NCI-H524 (cell line): ENCODE results near the gene INPP5F.
A peak's percentile ranks its signal among the peaks of the same experiment; 100 is the strongest.

ENCODE experiments used
- DNase-seq, 2 experiments: peaks; one replicate each; lab custom pipeline; 2025; lab: John Stamatoyannopoulos, UW

Gene INPP5F

DNA sequence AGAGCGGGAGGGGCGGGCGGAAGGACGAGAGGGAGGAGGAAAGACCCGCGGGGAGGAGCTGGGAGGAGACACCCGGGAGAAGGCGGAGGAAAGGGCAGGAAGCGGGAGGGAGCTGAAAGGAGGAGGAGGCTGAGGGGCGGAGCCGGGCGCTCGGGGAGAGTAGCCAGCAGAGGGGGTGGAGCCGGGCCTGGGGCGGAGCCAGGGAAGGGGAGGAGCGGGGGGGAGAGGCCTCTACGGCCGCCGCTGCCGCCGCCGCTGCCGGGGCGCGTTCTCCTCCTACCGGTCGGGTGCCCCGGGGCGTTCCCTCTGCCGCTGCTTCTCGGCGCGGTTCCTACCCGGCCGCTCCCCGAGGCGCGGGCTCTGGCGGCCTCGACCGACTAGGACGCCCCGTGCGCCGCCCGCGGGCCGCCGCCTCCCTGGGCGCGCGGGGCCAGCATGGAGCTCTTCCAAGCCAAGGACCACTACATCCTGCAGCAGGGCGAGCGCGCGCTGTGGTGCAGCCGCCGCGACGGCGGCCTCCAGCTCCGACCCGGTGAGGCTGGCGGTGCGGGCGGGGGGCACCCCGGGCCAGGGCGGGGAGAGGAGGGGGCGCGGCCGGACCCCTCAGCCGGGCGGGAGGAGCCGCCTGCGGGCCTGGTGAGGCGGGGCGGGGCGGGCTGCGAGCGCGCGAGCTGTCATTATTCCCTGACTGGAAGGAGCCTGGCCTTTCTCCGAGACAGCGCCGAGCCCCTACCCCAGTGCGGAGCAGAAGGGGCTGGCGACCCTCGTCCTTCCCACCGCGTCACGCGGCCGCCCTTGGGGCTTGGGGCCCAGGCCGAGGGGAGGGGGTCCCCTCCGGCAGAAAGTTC lies at the start of gene INPP5F:
Gene INPP5F (plus strand): TSS at position 223 of the 848 bp plus-strand sequence. CDS start 213 bp downstream, at position 436.
- DNase-seq, result peak; percentile 78 to 79

- DNase-seq, result no peak
Observed at GRCh38 chr10:119677126-119677525, 48.7 kb upstream of the INPP5F start.

GRCh38 chr10:119677904-119678755 lies 47.7 kb upstream of the INPP5F start:
- DNase-seq, result no peak

GRCh38 chr10:119679480-119679829 lies 46.4 kb upstream of the INPP5F start:
- no peak for DNase-seq

- no peak for DNase-seq
Observed at GRCh38 chr10:119680050-119680449, 45.8 kb upstream of the INPP5F start.

GRCh38 chr10:119680650-119681081 lies 45.2 kb upstream of the INPP5F start:
- no peak for DNase-seq

- DNase-seq, result peak in 1 of 2 experiments; percentile 42
Observed at GRCh38 chr10:119686465-119687191, 39.2 kb upstream of the INPP5F start.

GRCh38 chr10:119687192-119688032 lies 38.4 kb upstream of the INPP5F start:
- no peak for DNase-seq

- peak in 1 of 2 experiments; percentile 14 for DNase-seq
Observed at GRCh38 chr10:119688033-119688508, 37.8 kb upstream of the INPP5F start.

- DNase-seq, result no peak
Observed at GRCh38 chr10:119689016-119689580, 36.8 kb upstream of the INPP5F start.

DNA sequence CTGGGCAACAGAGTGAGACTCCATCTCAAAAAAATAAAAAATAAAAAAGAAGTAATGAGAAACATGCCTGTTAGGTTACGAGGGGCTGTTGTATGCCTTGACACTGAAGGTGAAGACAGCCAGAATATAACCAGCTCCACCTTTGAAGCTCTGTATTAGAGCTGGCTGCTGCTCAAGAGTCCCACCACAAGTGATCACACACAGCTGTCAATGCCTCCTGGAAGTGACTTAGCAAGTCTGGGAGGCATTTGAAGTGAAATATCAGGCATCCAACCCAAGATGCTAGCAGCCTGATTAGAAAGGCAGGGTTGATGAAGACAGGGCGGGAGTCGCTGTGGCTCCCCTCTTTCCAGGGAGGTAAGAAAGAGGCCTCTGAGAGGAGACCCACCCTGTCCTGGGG lies 34.1 kb upstream of the INPP5F start:
- peak in 1 of 2 experiments; percentile 2 for DNase-seq

GRCh38 chr10:119693262-119693957 lies 32.4 kb upstream of the INPP5F start:
- no peak for DNase-seq

- no peak for DNase-seq
Observed at GRCh38 chr10:119694608-119695007, 31.2 kb upstream of the INPP5F start.

- no peak for DNase-seq
Observed at GRCh38 chr10:119700321-119700954, 25.4 kb upstream of the INPP5F start.

GRCh38 chr10:119701861-119702260 lies 24.0 kb upstream of the INPP5F start:
- DNase-seq, result no peak

DNA sequence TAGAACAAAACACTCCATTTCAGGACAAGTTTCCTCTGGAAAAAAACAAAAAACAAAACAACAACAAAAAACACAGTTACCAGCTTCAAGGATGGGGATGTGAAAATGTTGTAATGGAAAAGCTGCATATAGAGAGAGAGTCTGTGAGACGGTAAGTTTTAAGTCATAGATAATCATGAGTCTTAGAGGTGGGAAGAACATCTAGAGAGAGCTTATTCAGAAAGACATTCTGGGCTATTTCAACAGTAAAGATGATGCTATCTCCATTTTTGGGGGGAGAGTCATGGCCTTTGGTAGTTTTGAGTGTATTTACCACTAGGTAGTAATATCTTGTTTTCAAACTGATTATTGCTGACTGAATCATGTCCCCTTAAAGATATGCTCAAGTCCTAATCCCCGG lies 23.3 kb upstream of the INPP5F start:
- no peak for DNase-seq

DNA sequence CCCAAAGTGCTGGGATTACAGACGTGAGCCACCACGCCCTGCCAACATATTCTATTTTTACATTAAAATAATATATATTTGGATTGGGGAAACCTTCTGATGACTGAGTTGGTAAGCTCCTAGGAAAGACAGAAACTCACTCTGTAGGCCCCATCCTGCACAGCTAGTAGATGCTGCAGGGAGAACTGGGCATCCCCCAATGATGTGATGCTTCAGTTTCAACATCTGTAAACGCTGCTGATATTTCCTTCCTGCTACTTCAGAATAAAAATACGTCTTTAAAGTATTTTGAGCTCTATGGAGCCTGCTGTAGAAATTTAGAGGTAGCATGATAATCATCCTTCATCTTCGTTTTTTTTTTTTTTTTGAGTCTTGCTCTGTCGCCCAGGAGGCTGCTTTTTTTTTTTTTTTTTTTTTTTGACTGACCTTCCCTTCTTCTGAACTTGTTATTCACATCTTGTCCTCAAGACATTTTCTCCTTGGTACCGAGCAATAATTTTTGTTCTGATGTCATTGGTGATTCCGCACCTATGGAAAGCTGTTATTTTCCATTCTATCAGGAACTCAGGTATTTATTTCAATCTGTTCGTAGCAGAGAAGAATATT lies 21.8 kb upstream of the INPP5F start:
- DNase-seq, result no peak

DNA sequence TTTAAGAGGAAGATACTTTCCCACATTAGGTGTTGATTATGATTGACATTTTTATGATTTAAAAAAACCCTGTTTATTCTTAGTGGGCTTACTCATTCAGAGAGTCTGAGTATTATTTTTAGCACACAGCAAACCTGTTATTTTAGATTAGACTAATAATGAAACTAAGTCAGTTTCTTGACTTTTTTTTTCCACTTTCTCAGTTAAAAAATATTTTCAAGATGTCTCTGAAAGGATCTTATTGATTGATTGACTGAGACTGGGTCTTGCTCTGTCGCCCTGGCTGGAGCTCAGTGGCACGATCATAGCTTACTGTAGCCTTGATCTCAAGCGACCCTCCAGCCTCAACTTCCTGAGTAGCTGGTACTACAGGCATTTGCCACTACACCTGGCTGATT lies 20.4 kb upstream of the INPP5F start:
- DNase-seq, result no peak
